Brain microvascular endothelial cell (primary cell): ENCODE results near the gene SPEM3.

Experiments used
- DNase-seq: peaks from one replicate; pipeline ENCODE4 v3.0.0-alpha.2; 2020
- H3K27ac ChIP-seq: fragments of 250-450 bp; sonication (Bioruptor Pico); 2 replicates; pipeline ENCODE4 v1.5.1; 2020; ENCODE audit warnings: mild to moderate bottlenecking, moderate library complexity
- H3K27me3 ChIP-seq: fragments of 250-450 bp; sonication (Bioruptor Pico); replicated peaks from 2 replicates; pipeline ENCODE4 v1.5.1; 2020; ENCODE audit warnings: mild to moderate bottlenecking
- H3K36me3 ChIP-seq: fragments of 250-450 bp; sonication (Bioruptor Pico); replicated peaks from 2 replicates; pipeline ENCODE4 v1.5.1; 2020; ENCODE audit warnings: mild to moderate bottlenecking
- H3K4me3 ChIP-seq: 2 replicates; pipeline ENCODE4 v1.5.1; 2011; ENCODE audit warnings: low read depth, mild to moderate bottlenecking, control low read depth, low read length, moderate library complexity
- in situ Hi-C: cut with HindIII; loops from 2 replicates; pipeline ENCODE4 v1.10.0; 2017; ENCODE audit warnings: low sequenced_read_pairs, low pct_ligation_motif_present
- TF ChIP-seq, protein P1 (sequence below): IDR thresholded peaks from 2 replicates; pipeline ENCODE4 v1.5.1; 2011; ENCODE audit warnings: low read depth, mild to moderate bottlenecking, moderate library complexity, low read length, control low read depth, inconsistent platforms; ENCODE audit errors: missing control alignments

The SPEM3 gene

GRCh38 chr17:7406235-7406825 is 22.3 kb upstream of the SPEM3 start:
- in situ Hi-C loops, result no loop called here
- no peaks in the 10 kb centered on the region for H3K27me3 ChIP-seq
- TF ChIP-seq, protein P1, sequence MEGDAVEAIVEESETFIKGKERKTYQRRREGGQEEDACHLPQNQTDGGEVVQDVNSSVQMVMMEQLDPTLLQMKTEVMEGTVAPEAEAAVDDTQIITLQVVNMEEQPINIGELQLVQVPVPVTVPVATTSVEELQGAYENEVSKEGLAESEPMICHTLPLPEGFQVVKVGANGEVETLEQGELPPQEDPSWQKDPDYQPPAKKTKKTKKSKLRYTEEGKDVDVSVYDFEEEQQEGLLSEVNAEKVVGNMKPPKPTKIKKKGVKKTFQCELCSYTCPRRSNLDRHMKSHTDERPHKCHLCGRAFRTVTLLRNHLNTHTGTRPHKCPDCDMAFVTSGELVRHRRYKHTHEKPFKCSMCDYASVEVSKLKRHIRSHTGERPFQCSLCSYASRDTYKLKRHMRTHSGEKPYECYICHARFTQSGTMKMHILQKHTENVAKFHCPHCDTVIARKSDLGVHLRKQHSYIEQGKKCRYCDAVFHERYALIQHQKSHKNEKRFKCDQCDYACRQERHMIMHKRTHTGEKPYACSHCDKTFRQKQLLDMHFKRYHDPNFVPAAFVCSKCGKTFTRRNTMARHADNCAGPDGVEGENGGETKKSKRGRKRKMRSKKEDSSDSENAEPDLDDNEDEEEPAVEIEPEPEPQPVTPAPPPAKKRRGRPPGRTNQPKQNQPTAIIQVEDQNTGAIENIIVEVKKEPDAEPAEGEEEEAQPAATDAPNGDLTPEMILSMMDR, result no peak
- H3K27ac ChIP-seq, result no peak overlapping the region
- DNase-seq, result no peak
- H3K36me3 ChIP-seq, result peaks cover 15% of the 10 kb centered on the region
- H3K4me3 ChIP-seq, result peak overlapping the region; percentile 69

GRCh38 chr17:7407082-7407481 is 21.6 kb upstream of the SPEM3 start:
- DNase-seq, result no peak
- H3K36me3 ChIP-seq, result peaks cover 15% of the 10 kb centered on the region
- no peak overlapping the region for H3K4me3 ChIP-seq
- no peak overlapping the region for H3K27ac ChIP-seq
- TF ChIP-seq, protein P1, result no peak
- no peaks in the 10 kb centered on the region for H3K27me3 ChIP-seq
- in situ Hi-C loops, result no loop called here

- no peak within 1 kb of the TSS for H3K27ac ChIP-seq
- DNase-seq, result no peak
These were observed 21.0 kb upstream of the SPEM3 start, which contains the start of gene NLGN2 for GRCh38 chr17:7407485-7408251. TSS of gene NLGN2 (plus strand) at chr17:7407845. CDS start at chr17:7408256, 411 bp downstream.

DNA sequence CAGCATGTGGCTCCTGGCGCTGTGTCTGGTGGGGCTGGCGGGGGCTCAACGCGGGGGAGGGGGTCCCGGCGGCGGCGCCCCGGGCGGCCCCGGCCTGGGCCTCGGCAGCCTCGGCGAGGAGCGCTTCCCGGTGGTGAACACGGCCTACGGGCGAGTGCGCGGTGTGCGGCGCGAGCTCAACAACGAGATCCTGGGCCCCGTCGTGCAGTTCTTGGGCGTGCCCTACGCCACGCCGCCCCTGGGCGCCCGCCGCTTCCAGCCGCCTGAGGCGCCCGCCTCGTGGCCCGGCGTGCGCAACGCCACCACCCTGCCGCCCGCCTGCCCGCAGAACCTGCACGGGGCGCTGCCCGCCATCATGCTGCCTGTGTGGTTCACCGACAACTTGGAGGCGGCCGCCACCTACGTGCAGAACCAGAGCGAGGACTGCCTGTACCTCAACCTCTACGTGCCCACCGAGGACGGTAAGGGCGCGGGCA is 20.4 kb upstream of the SPEM3 start:
- DNase-seq, result no peak

More at GRCh38 chr17:7407485-7408251, 21.0 kb upstream of the SPEM3 start, which contains the start of gene NLGN2:
- in situ Hi-C loops, result no loop called here
- TF ChIP-seq, protein P1, result no peak
- Histone ChIP-seq H3K4me3 (no peak within 1 kb of the TSS), H3K27me3 (no peaks in the 10 kb centered on the region), H3K36me3 (peaks cover 15% of the 10 kb centered on the region)

DNA sequence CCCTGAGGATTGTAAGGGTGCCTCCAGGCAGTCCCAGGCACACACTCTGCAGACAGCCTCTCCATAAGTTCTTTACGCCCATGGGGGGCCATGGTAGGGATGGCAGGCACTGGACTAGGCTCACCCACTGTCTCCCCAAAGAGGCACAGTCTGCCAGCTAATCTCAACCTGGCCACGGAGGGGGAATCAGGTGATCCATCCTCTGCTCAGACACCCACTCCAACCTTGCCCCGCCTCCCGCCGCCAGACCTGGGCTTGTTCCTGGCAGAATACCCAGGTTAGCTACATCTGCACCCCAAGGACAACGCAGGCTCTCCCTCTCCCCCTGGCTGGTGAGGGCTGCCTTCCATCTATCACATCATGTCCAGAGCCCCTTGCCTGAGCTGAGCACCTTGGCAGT is 19.8 kb upstream of the SPEM3 start:
- TF ChIP-seq, protein P1, result no peak
- Histone ChIP-seq H3K36me3 (peaks cover 15% of the 10 kb centered on the region), H3K27ac (no peak overlapping the region), H3K4me3 (no peak overlapping the region), H3K27me3 (no peaks in the 10 kb centered on the region)
- no peak for DNase-seq
- in situ Hi-C loops, result no loop called here

More for the DNA sequence above, 20.4 kb upstream of the SPEM3 start:
- in situ Hi-C loops, result no loop called here
- TF ChIP-seq, protein P1, result no peak
- no peak overlapping the region for H3K4me3 ChIP-seq
- H3K36me3 ChIP-seq, result peaks cover 15% of the 10 kb centered on the region
- H3K27ac ChIP-seq, result no peak overlapping the region
- H3K27me3 ChIP-seq, result no peaks in the 10 kb centered on the region
